ENCODE data around the gene KMT2C. TPM values are rescaled to one million over a fixed set of nuclear protein-coding genes. Genes with fewer than 3 reads are reported as not detected.
"Not testable (repeated sequence)": the region's sequence is repeated elsewhere in the genome, so short reads cannot be mapped to it uniquely, and the experiment has no call there.

KMT2C gene
- total RNA-seq, 3 donors from 2014 or later (not counting 1 experiment from before 2014, with no cell fraction given): 159 to 177 (median 167) TPM

GRCh38 chr7:152284998-152285397 lies 150.8 kb downstream of the KMT2C start:
- intact Hi-C loops (cut with micrococcal nuclease); ATAC-seq; DNase-seq; H3K36me3 ChIP-seq (ENCODE audit: control insufficient read depth, insufficient read depth, low read length); H3K27me3 Mint-ChIP-seq (ENCODE audit: low read depth in 2 of 2); H3K4me1 Mint-ChIP-seq; H3K27ac Mint-ChIP-seq; H3K4me3 ChIP-seq (ENCODE audit: low read length); H3K4me3 Mint-ChIP-seq; H3K9me3 ChIP-seq (ENCODE audit: control insufficient read depth, insufficient read depth, low read length); H3K9me3 Mint-ChIP-seq; H3K27me3 ChIP-seq (ENCODE audit: control insufficient read depth, insufficient read depth, low read length); H3K4me1 ChIP-seq (ENCODE audit: control insufficient read depth, insufficient read depth, low read length); H3K27ac ChIP-seq (ENCODE audit: low read length): not testable (repeated sequence)
- WGBS (ENCODE audit: insufficient coverage): 60% methylated on average over 3 of the region's 3 CpGs
- peaks cover 14% of the 10 kb centered on the region for H3K36me3 Mint-ChIP-seq

DNA sequence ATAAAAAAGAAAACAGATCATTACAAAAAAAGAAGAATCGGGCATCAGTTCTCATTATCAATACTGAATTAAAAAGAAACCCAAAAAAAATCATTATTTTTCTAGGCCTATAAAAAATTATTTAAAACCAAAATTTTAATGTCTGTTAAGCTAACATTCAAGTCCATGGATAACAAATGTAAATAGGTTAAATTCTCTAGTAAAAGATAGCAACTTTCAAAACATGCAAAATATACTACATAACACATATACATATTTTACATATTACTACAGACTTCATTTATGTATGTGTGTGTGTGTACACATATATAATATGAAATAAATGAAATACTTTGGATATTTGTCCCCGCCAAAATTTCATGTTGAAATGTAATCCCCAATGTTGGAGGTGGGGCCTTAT lies 158.1 kb downstream of the KMT2C start:
- H3K27me3 ChIP-seq (ENCODE audit: control insufficient read depth, insufficient read depth, low read length); H3K4me1 ChIP-seq (ENCODE audit: control insufficient read depth, insufficient read depth, low read length); H3K27me3 Mint-ChIP-seq (ENCODE audit: low read depth in 2 of 2); intact Hi-C loops (cut with micrococcal nuclease); H3K9me3 Mint-ChIP-seq; DNase-seq; H3K9me3 ChIP-seq (ENCODE audit: control insufficient read depth, insufficient read depth, low read length); H3K4me3 Mint-ChIP-seq; H3K36me3 Mint-ChIP-seq; ATAC-seq; H3K4me3 ChIP-seq (ENCODE audit: low read length); H3K27ac Mint-ChIP-seq; H3K4me1 Mint-ChIP-seq; H3K36me3 ChIP-seq (ENCODE audit: control insufficient read depth, insufficient read depth, low read length); H3K27ac ChIP-seq (ENCODE audit: low read length): not testable (repeated sequence)
- no CpG with 5 or more reads among the region's 2 CpGs for WGBS (ENCODE audit: insufficient coverage)

DNA sequence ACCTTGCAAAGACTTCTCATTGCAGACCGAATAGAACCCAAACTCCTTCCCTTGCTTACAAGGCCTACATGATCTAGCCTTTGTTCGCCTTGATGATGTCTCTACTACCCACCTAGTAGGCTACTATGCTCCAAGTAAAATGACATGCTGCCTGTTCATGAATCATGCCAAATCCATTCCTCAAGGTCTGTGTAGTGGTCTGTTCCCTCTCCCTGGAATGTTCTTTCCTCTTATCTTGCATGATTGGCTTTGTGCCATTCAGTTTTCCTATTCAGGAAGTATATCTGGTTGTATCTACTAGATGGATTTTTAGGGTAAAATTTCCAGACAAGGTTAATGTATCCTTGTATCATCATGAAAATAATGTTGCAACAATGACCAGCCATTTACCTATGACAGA lies 165.4 kb downstream of the KMT2C start:
- H3K4me3 Mint-ChIP-seq; H3K27ac Mint-ChIP-seq; H3K9me3 Mint-ChIP-seq; H3K4me3 ChIP-seq (ENCODE audit: low read length); DNase-seq; H3K36me3 ChIP-seq (ENCODE audit: control insufficient read depth, insufficient read depth, low read length); H3K27me3 ChIP-seq (ENCODE audit: control insufficient read depth, insufficient read depth, low read length); ATAC-seq; H3K27ac ChIP-seq (ENCODE audit: low read length); H3K9me3 ChIP-seq (ENCODE audit: control insufficient read depth, insufficient read depth, low read length); H3K36me3 Mint-ChIP-seq; H3K4me1 ChIP-seq (ENCODE audit: control insufficient read depth, insufficient read depth, low read length); H3K27me3 Mint-ChIP-seq (ENCODE audit: low read depth in 2 of 2); intact Hi-C loops (cut with micrococcal nuclease): not testable (repeated sequence)
- whole genome bisulfite sequencing (ENCODE audit: insufficient coverage): 98% methylated on average over 2 of the region's 2 CpGs
- peaks cover 20 to 26% of the 10 kb centered on the region in 2 donors for H3K4me1 Mint-ChIP-seq

DNA sequence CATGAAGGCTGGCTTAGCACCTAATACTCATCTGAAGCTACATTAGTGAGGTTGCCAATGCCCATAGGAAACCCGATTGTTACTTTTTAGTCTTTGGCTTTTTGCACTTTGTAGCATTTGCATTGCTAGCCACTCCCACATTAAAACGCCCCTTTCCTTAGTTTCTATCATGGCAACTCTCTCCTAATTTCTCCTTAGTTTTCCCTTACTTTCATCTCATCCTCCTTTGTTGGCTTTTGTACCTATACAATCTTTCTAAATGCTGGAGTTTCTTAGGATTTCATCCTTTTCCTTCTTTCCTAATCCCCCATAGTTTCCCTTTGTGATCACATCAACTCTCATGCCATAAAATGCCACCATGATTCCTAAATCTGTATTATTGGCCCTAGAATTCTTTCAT lies 168.9 kb downstream of the KMT2C start:
- H3K27me3 ChIP-seq (ENCODE audit: control insufficient read depth, insufficient read depth, low read length); H3K9me3 ChIP-seq (ENCODE audit: control insufficient read depth, insufficient read depth, low read length); H3K27ac ChIP-seq (ENCODE audit: low read length); H3K36me3 Mint-ChIP-seq; H3K27me3 Mint-ChIP-seq (ENCODE audit: low read depth in 2 of 2); H3K4me3 Mint-ChIP-seq; H3K4me1 ChIP-seq (ENCODE audit: control insufficient read depth, insufficient read depth, low read length); H3K27ac Mint-ChIP-seq; intact Hi-C loops (cut with micrococcal nuclease); ATAC-seq; H3K9me3 Mint-ChIP-seq; DNase-seq; H3K4me3 ChIP-seq (ENCODE audit: low read length); H3K36me3 ChIP-seq (ENCODE audit: control insufficient read depth, insufficient read depth, low read length): not testable (repeated sequence)
- peaks cover 20 to 37% of the 10 kb centered on the region in 2 donors for H3K4me1 Mint-ChIP-seq
- WGBS (ENCODE audit: insufficient coverage): 100% methylated on average over 2 of the region's 2 CpGs

GRCh38 chr7:152264915-152265314 lies 170.9 kb downstream of the KMT2C start:
- H3K4me1 ChIP-seq (ENCODE audit: control insufficient read depth, insufficient read depth, low read length); H3K36me3 Mint-ChIP-seq; H3K36me3 ChIP-seq (ENCODE audit: control insufficient read depth, insufficient read depth, low read length); H3K27me3 Mint-ChIP-seq (ENCODE audit: low read depth in 2 of 2); H3K27ac ChIP-seq (ENCODE audit: low read length); H3K9me3 Mint-ChIP-seq; H3K4me3 ChIP-seq (ENCODE audit: low read length); H3K27me3 ChIP-seq (ENCODE audit: control insufficient read depth, insufficient read depth, low read length); H3K9me3 ChIP-seq (ENCODE audit: control insufficient read depth, insufficient read depth, low read length); intact Hi-C loops (cut with micrococcal nuclease); H3K27ac Mint-ChIP-seq; H3K4me3 Mint-ChIP-seq; DNase-seq; ATAC-seq: not testable (repeated sequence)
- WGBS (ENCODE audit: insufficient coverage): 72% methylated on average over 4 of the region's 5 CpGs
- peaks cover 17 to 33% of the 10 kb centered on the region in 2 donors for H3K4me1 Mint-ChIP-seq

DNA sequence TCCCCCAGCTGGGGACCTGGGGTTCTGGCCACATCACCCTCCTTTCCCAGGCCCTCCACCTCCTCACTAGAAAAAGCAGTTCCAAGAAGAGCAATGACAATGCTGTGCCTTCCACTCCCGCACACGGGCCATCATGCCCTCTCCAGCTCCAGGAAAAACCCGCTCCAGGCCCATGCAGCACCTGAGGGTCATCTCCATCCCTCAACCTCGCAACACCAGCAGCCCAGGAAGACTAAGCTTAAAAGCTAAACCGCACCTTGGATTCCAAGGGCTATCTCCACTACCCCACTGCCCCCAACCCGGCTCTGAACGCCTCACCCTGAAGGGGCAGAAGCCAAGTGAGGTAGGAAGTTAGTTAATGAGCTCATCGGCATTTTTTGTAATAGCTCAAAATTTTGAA lies 173.7 kb downstream of the KMT2C start:
- H3K36me3 ChIP-seq (ENCODE audit: control insufficient read depth, insufficient read depth, low read length); H3K27ac ChIP-seq (ENCODE audit: low read length); H3K4me3 Mint-ChIP-seq; DNase-seq; H3K9me3 ChIP-seq (ENCODE audit: control insufficient read depth, insufficient read depth, low read length); H3K27me3 Mint-ChIP-seq (ENCODE audit: low read depth in 2 of 2); H3K27ac Mint-ChIP-seq; intact Hi-C loops (cut with micrococcal nuclease); ATAC-seq; H3K4me1 ChIP-seq (ENCODE audit: control insufficient read depth, insufficient read depth, low read length); H3K4me3 ChIP-seq (ENCODE audit: low read length); H3K9me3 Mint-ChIP-seq; H3K36me3 Mint-ChIP-seq; H3K27me3 ChIP-seq (ENCODE audit: control insufficient read depth, insufficient read depth, low read length): not testable (repeated sequence)
- WGBS (ENCODE audit: insufficient coverage): 100% methylated on average over 3 of the region's 8 CpGs
- peaks cover 16 to 37% of the 10 kb centered on the region in 2 donors for H3K4me1 Mint-ChIP-seq

- DNase-seq; H3K4me3 ChIP-seq (ENCODE audit: low read length); H3K27me3 ChIP-seq (ENCODE audit: control insufficient read depth, insufficient read depth, low read length); H3K4me3 Mint-ChIP-seq; H3K36me3 Mint-ChIP-seq; intact Hi-C loops (cut with micrococcal nuclease); ATAC-seq; H3K9me3 ChIP-seq (ENCODE audit: control insufficient read depth, insufficient read depth, low read length); H3K27ac ChIP-seq (ENCODE audit: low read length); H3K36me3 ChIP-seq (ENCODE audit: control insufficient read depth, insufficient read depth, low read length); H3K27me3 Mint-ChIP-seq (ENCODE audit: low read depth in 2 of 2); H3K9me3 Mint-ChIP-seq; H3K4me1 ChIP-seq (ENCODE audit: control insufficient read depth, insufficient read depth, low read length): not testable (repeated sequence)
- Mint-ChIP-seq H3K4me1 (peaks cover 24 to 46% of the 10 kb centered on the region in 2 donors), H3K27ac (peak overlapping the region in 1 of 2 donors; percentile 13)
These were observed 176.2 kb downstream of the KMT2C start for GRCh38 chr7:152259645-152260044.

DNA sequence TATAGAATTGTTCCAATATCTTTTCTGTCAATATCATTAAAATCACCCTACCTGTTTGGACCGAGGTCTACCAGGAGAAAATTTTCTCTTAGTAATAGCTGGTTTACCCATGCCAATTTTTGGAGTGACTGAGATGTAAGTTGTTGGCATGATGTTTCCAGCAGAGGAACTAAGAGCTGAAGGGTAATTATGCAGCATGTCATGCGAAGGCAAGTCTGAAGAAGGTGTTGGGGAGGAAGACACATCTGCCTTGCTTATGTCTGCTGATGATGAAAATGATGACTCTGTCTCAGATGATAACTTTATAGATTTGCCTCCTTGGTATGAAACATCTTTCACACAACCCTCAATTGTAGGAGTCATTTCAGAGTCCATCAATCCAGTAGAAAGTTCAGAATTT lies 188.0 kb downstream of the KMT2C start:
- H3K27me3 Mint-ChIP-seq (ENCODE audit: low read depth in 2 of 2); H3K27me3 ChIP-seq (ENCODE audit: control insufficient read depth, insufficient read depth, low read length); H3K27ac ChIP-seq (ENCODE audit: low read length); H3K4me3 ChIP-seq (ENCODE audit: low read length); H3K4me1 ChIP-seq (ENCODE audit: control insufficient read depth, insufficient read depth, low read length); H3K36me3 Mint-ChIP-seq; H3K9me3 Mint-ChIP-seq; H3K4me3 Mint-ChIP-seq; H3K9me3 ChIP-seq (ENCODE audit: control insufficient read depth, insufficient read depth, low read length); DNase-seq; intact Hi-C loops (cut with micrococcal nuclease); ATAC-seq: not testable (repeated sequence)
- Mint-ChIP-seq H3K4me1 (peaks cover 6 to 11% of the 10 kb centered on the region in 2 donors), H3K27ac (peak overlapping the region; percentile 30 to 46)
- no CpG with 5 or more reads among the region's 2 CpGs for WGBS (ENCODE audit: insufficient coverage)
- H3K36me3 ChIP-seq (ENCODE audit: control insufficient read depth, insufficient read depth, low read length): peaks cover 27% of the 10 kb centered on the region

Measured in natural killer cell (primary cell).